HUES48 (cell line): ENCODE measurements around the gene ARHGAP1.

Experiments
- H3K27ac ChIP-seq: one replicate; pipeline ENCODE4 v1.7.0; 2013; ENCODE audit warnings: low read depth, low read length, inconsistent platforms
- H3K27me3 ChIP-seq: 2 replicates; pipeline ENCODE4 v1.6.1; 2013; ENCODE audit warnings: mild to moderate bottlenecking, low read length; ENCODE audit not compliant: control insufficient read depth, insufficient read depth
- H3K36me3 ChIP-seq: 2 replicates; pipeline ENCODE4 v1.6.1; 2013; ENCODE audit warnings: low read length; ENCODE audit not compliant: control insufficient read depth, insufficient read depth
- H3K4me1 ChIP-seq: 2 replicates; pipeline ENCODE4 v1.6.1; 2013; ENCODE audit warnings: mild to moderate bottlenecking, low read length; ENCODE audit not compliant: control insufficient read depth, insufficient read depth
- H3K4me3 ChIP-seq: 2 replicates; pipeline ENCODE4 v1.5.1; 2013; ENCODE audit warnings: mild to moderate bottlenecking, low read depth, low read length
- H3K9ac ChIP-seq: 2 replicates; pipeline ENCODE4 v1.6.1; 2013; ENCODE audit warnings: mild to moderate bottlenecking, low read depth, low read length, moderate library complexity
- H3K9me3 ChIP-seq: 2 replicates; pipeline ENCODE4 v1.6.1; 2013; ENCODE audit warnings: low read length; ENCODE audit not compliant: control insufficient read depth, insufficient read depth

Gene ARHGAP1

GRCh38 chr11:46669711-46670139 is 30.7 kb downstream of the ARHGAP1 start:
- H3K4me1 ChIP-seq: peaks cover 11% of the 10 kb centered on the region
- H3K9me3 ChIP-seq: no peaks in the 10 kb centered on the region
- H3K27me3 ChIP-seq: no peaks in the 10 kb centered on the region
- no peak overlapping the region for H3K27ac ChIP-seq
- peaks cover 86% of the 10 kb centered on the region for H3K36me3 ChIP-seq
- H3K4me3 ChIP-seq: no peak overlapping the region
- no peak overlapping the region for H3K9ac ChIP-seq

GRCh38 chr11:46668480-46669085 is 31.8 kb downstream of the ARHGAP1 start:
- H3K4me3 ChIP-seq: no peak overlapping the region
- no peaks in the 10 kb centered on the region for H3K9me3 ChIP-seq
- no peak overlapping the region for H3K27ac ChIP-seq
- H3K4me1 ChIP-seq: no peaks in the 10 kb centered on the region
- H3K27me3 ChIP-seq: no peaks in the 10 kb centered on the region
- no peak overlapping the region for H3K9ac ChIP-seq
- H3K36me3 ChIP-seq: peaks cover 93% of the 10 kb centered on the region

- no peak overlapping the region for H3K4me3 ChIP-seq
- no peaks in the 10 kb centered on the region for H3K4me1 ChIP-seq
- no peak overlapping the region for H3K27ac ChIP-seq
- no peaks in the 10 kb centered on the region for H3K27me3 ChIP-seq
- no peak overlapping the region for H3K9ac ChIP-seq
- no peaks in the 10 kb centered on the region for H3K9me3 ChIP-seq
- H3K36me3 ChIP-seq: peaks cover 90% of the 10 kb centered on the region
Measured at GRCh38 chr11:46667043-46667481, 33.4 kb downstream of the ARHGAP1 start.

GRCh38 chr11:46666516-46666915 is 33.9 kb downstream of the ARHGAP1 start:
- Histone ChIP-seq H3K4me1 (no peaks in the 10 kb centered on the region), H3K9me3 (no peaks in the 10 kb centered on the region), H3K27me3 (no peaks in the 10 kb centered on the region), H3K9ac (no peak overlapping the region), H3K4me3 (no peak overlapping the region), H3K27ac (no peak overlapping the region), H3K36me3 (peaks cover 90% of the 10 kb centered on the region)

GRCh38 chr11:46665356-46665755 is 35.1 kb downstream of the ARHGAP1 start:
- no peak overlapping the region for H3K27ac ChIP-seq
- peaks cover 87% of the 10 kb centered on the region for H3K36me3 ChIP-seq
- H3K27me3 ChIP-seq: no peaks in the 10 kb centered on the region
- no peaks in the 10 kb centered on the region for H3K4me1 ChIP-seq
- no peak overlapping the region for H3K9ac ChIP-seq
- H3K4me3 ChIP-seq: no peak overlapping the region
- no peaks in the 10 kb centered on the region for H3K9me3 ChIP-seq

GRCh38 chr11:46664612-46665011 is 35.8 kb downstream of the ARHGAP1 start:
- H3K9me3 ChIP-seq: no peaks in the 10 kb centered on the region
- H3K9ac ChIP-seq: no peak overlapping the region
- H3K27me3 ChIP-seq: no peaks in the 10 kb centered on the region
- peaks cover 87% of the 10 kb centered on the region for H3K36me3 ChIP-seq
- H3K4me1 ChIP-seq: no peaks in the 10 kb centered on the region
- no peak overlapping the region for H3K4me3 ChIP-seq
- H3K27ac ChIP-seq: no peak overlapping the region

GRCh38 chr11:46663277-46663940 is 37.0 kb downstream of the ARHGAP1 start:
- no peaks in the 10 kb centered on the region for H3K4me1 ChIP-seq
- peaks cover 87% of the 10 kb centered on the region for H3K36me3 ChIP-seq
- H3K27ac ChIP-seq: no peak overlapping the region
- H3K9ac ChIP-seq: no peak overlapping the region
- H3K4me3 ChIP-seq: no peak overlapping the region
- no peaks in the 10 kb centered on the region for H3K27me3 ChIP-seq
- H3K9me3 ChIP-seq: no peaks in the 10 kb centered on the region

GRCh38 chr11:46662366-46662765 is 38.1 kb downstream of the ARHGAP1 start:
- H3K27me3 ChIP-seq: no peaks in the 10 kb centered on the region
- peaks cover 87% of the 10 kb centered on the region for H3K36me3 ChIP-seq
- H3K27ac ChIP-seq: no peak overlapping the region
- no peaks in the 10 kb centered on the region for H3K4me1 ChIP-seq
- H3K9me3 ChIP-seq: no peaks in the 10 kb centered on the region
- H3K4me3 ChIP-seq: no peak overlapping the region
- H3K9ac ChIP-seq: no peak overlapping the region

- Histone ChIP-seq H3K27ac (no peak overlapping the region), H3K4me3 (no peak overlapping the region), H3K36me3 (peaks cover 87% of the 10 kb centered on the region), H3K4me1 (no peaks in the 10 kb centered on the region), H3K9ac (no peak overlapping the region), H3K9me3 (no peaks in the 10 kb centered on the region), H3K27me3 (no peaks in the 10 kb centered on the region)
Measured at GRCh38 chr11:46661836-46662235, 38.6 kb downstream of the ARHGAP1 start.

GRCh38 chr11:46659908-46660307 is 40.5 kb downstream of the ARHGAP1 start:
- Histone ChIP-seq H3K9ac (no peak overlapping the region), H3K4me1 (no peaks in the 10 kb centered on the region), H3K27me3 (no peaks in the 10 kb centered on the region), H3K4me3 (no peak overlapping the region), H3K9me3 (no peaks in the 10 kb centered on the region), H3K27ac (no peak overlapping the region), H3K36me3 (peaks cover 84% of the 10 kb centered on the region)

- Histone ChIP-seq H3K9me3 (no peaks in the 10 kb centered on the region), H3K36me3 (peaks cover 75% of the 10 kb centered on the region), H3K9ac (no peak overlapping the region), H3K27me3 (no peaks in the 10 kb centered on the region), H3K27ac (no peak overlapping the region), H3K4me3 (no peak overlapping the region), H3K4me1 (no peaks in the 10 kb centered on the region)
Measured at GRCh38 chr11:46658259-46658658, 42.2 kb downstream of the ARHGAP1 start.
